B cell (primary cell): Measurements from ENCODE around the gene JAK1. TPM values are rescaled to one million over a fixed set of nuclear protein-coding genes. Genes with fewer than 3 reads are reported as not detected.

Experiments
- ATAC-seq: fragments of 200-7000 bp; cut with Tn5 transposase; one replicate; pipeline ENCODE4 v1.10.0; 2021; ENCODE audit warnings: low read depth, mild to moderate bottlenecking, moderate number of reproducible peaks, moderate library complexity
- CTCF ChIA-PET: fragments of 350-600 bp; sonication (Branson Sonifier 250); formaldehyde crosslinking; loops from one replicate; lab custom pipeline; 2021; ENCODE audit warnings: antibody characterized with exemption, inconsistent platforms; lab: Charles Lee
- POLR2A ChIA-PET: fragments of 350-600 bp; sonication (Branson Sonifier 250); formaldehyde crosslinking; loops from one replicate; lab custom pipeline; 2021; ENCODE audit warnings: antibody characterized with exemption; lab: Charles Lee
- DNase-seq: peaks from one replicate; pipeline ENCODE4 v3.0.0; 2013
- H2AFZ ChIP-seq: 2 replicates; pipeline ENCODE4 v1.6.1; 2012; ENCODE audit warnings: mild to moderate bottlenecking, low read depth, low read length; ENCODE audit not compliant: insufficient read depth, poor library complexity, severe bottlenecking
- H3K27ac ChIP-seq, 2 donors: 1 replicate in 1 of 2; 2 replicates in 1 of 2; pipeline ENCODE4 v1.5.1; 2012 to 2013; ENCODE audit warnings: low read length in 2 of 2, mild to moderate bottlenecking in 2 of 2, moderate library complexity in 1 of 2
- H3K27me3 ChIP-seq, 4 experiments: fragments of 200-600 bp in 1 of 4; sonication (generic) in 1 of 4; replicated peaks in 1 of 4; 1 replicate in 2 of 4; 2 replicates in 2 of 4; pipeline versions ENCODE4 v1.6.1 to v1.7.0; 2013 to 2016; ENCODE audit warnings: low read length in 3 of 4, mild to moderate bottlenecking in 2 of 4, mixed read lengths in 1 of 4, moderate library complexity in 1 of 4; ENCODE audit not compliant: insufficient read depth in 4 of 4, control insufficient read depth in 3 of 4; ENCODE audit errors: control extremely low read depth in 1 of 4
- H3K36me3 ChIP-seq, 2 experiments: replicated peaks in 1 of 2; 1 replicate in 1 of 2; 2 replicates in 1 of 2; pipeline versions ENCODE4 v1.6.1 to v1.7.1; 2013; ENCODE audit warnings: low read length in 1 of 2; ENCODE audit not compliant: insufficient read depth in 2 of 2, control insufficient read depth in 1 of 2; ENCODE audit errors: control extremely low read depth in 1 of 2, extremely low read depth in 1 of 2
- H3K4me1 ChIP-seq, 2 donors: fragments of 200-600 bp in 1 of 2; sonication (generic) in 1 of 2; 1 replicate in 1 of 2; 2 replicates in 1 of 2; pipeline versions ENCODE4 v1.5.1 to v1.6.1; 2013 to 2017; ENCODE audit warnings: low read length in 2 of 2; ENCODE audit not compliant: control insufficient read depth in 2 of 2, insufficient read depth in 2 of 2
- H3K4me2 ChIP-seq: replicated peaks from 2 replicates; pipeline ENCODE3; 2012; ENCODE audit warnings: mild to moderate bottlenecking, low read depth, low read length; ENCODE audit not compliant: poor library complexity, severe bottlenecking
- H3K4me3 ChIP-seq, 5 experiments: fragments of 200-600 bp in 1 of 5; sonication (generic) in 1 of 5; 1 replicate in 3 of 5; 2 replicates in 2 of 5; pipeline versions ENCODE4 v1.5.1 to v1.7.0; 2011 to 2016; ENCODE audit warnings: low read length in 4 of 5, mild to moderate bottlenecking in 4 of 5, low read depth in 2 of 5, control low read depth in 1 of 5, moderate library complexity in 1 of 5; ENCODE audit not compliant: insufficient read depth in 1 of 5; ENCODE audit errors: control extremely low read depth in 1 of 5, extremely low read depth in 1 of 5
- H3K79me2 ChIP-seq: fragments of 200-600 bp; sonication (generic); one replicate; pipeline ENCODE4 v1.6.0; 2016; ENCODE audit warnings: low read length; ENCODE audit not compliant: control insufficient read depth, insufficient read depth
- H3K9ac ChIP-seq: fragments of 200-600 bp; sonication (generic); 2 replicates; pipeline ENCODE4 v1.6.1; 2017; ENCODE audit warnings: mild to moderate bottlenecking, low read length, moderate library complexity
- H3K9me3 ChIP-seq, 3 donors: one replicate each; pipeline versions ENCODE4 v1.6.1 to v1.7.1; 2013; ENCODE audit warnings: low read length in 2 of 3; ENCODE audit not compliant: control insufficient read depth in 2 of 3, insufficient read depth in 1 of 3; ENCODE audit errors: control extremely low read depth in 1 of 3
- H4K20me1 ChIP-seq: 2 replicates; pipeline ENCODE4 v1.6.0; 2012; ENCODE audit warnings: mild to moderate bottlenecking, low read length; ENCODE audit not compliant: insufficient read depth, control insufficient read depth, poor library complexity, severe bottlenecking
- H3K27ac Mint-ChIP-seq: one replicate; pipeline ENCODE4 v1.8.0; 2021; ENCODE audit warnings: mixed read lengths
- H3K27me3 Mint-ChIP-seq: one replicate; pipeline ENCODE4 v1.8.0; 2021; ENCODE audit warnings: mixed read lengths
- H3K4me1 Mint-ChIP-seq: one replicate; pipeline ENCODE4 v1.8.0; 2021; ENCODE audit warnings: mixed read lengths
- H3K4me3 Mint-ChIP-seq: one replicate; pipeline ENCODE4 v1.8.0; 2021; ENCODE audit warnings: mixed read lengths
- H3K9me3 Mint-ChIP-seq: one replicate; pipeline ENCODE4 v1.8.0; 2022; ENCODE audit warnings: mixed read lengths; ENCODE audit not compliant: insufficient read depth
- CTCF ChIP-seq: fragments of 200-600 bp; IDR thresholded peaks from one replicate; pipeline ENCODE4 v1.8.0; 2022; ENCODE audit warnings: antibody characterized with exemption, mild to moderate bottlenecking
- EZH2 ChIP-seq: IDR thresholded peaks from 2 replicates; pipeline ENCODE4 v1.6.1; 2012; ENCODE audit warnings: borderline replicate concordance, low read depth, mild to moderate bottlenecking, moderate library complexity, low read length; ENCODE audit not compliant: insufficient read depth, poor library complexity, severe bottlenecking
- WGBS: methylation state at CpG from one replicate; pipeline ENCODE4 v1.1.5; 2013; ENCODE audit warnings: missing lambda C conversion rate; ENCODE audit not compliant: insufficient coverage; 5-methylcytosine and 5-hydroxymethylcytosine counted together
- intact Hi-C: fragments of 100-400 bp; cut with micrococcal nuclease; formaldehyde crosslinking; loops from one replicate; pipeline ENCODE4 v1.10.0; 2022
- polyA plus RNA-seq: library from polyadenylated mRNA; depleted of rRNA; stranded (reverse); fragments of >200 nt; gene quantifications from 2 replicates; pipeline ENCODE4 v1.2.3, GENCODE V29; 2012
- total RNA-seq, 2 donors: library from RNA; stranded (reverse); fragments of 120-200 nt in 1 of 2; gene quantifications; 1 replicate in 1 of 2; 2 replicates in 1 of 2; pipeline versions ENCODE4 v1.2.3 to v1.2.4, GENCODE V29; 2013 to 2022

Gene JAK1
- total and polyA plus RNA-seq, 2 donors (not counting 1 experiment from before 2014, with no cell fraction given): 99.0 to 244 TPM

GRCh38 chr1:64894438-64895196 lies 71.7 kb downstream of the JAK1 start:
- peak overlapping the region; percentile 0 for H3K4me3 Mint-ChIP-seq
- WGBS: 95% methylated on average over 10 of the region's 16 CpGs
- Histone ChIP-seq H3K36me3 (no peaks in the 10 kb centered on the region), H3K4me3 (no peak overlapping the region), H2AFZ (no peak overlapping the region), H3K9me3 (no peaks in the 10 kb centered on the region), H4K20me1 (peaks cover 98% of the 10 kb centered on the region), H3K9ac (peak overlapping the region; percentile 14), H3K27ac (peak overlapping the region in 1 of 2 donors; percentile 33), H3K4me2 (peak overlapping the region; percentile 44), H3K27me3 (no peaks in the 10 kb centered on the region), H3K4me1 (peaks cover 82 to 94% of the 10 kb centered on the region in 2 donors), H3K79me2 (peaks cover 97% of the 10 kb centered on the region)
- no peak for ATAC-seq
- no peaks in the 10 kb centered on the region for H3K27me3 Mint-ChIP-seq
- no peak overlapping the region for H3K27ac Mint-ChIP-seq
- no peak for DNase-seq
- ChIA-PET POLR2A (interaction anchor here (0.6 kb wide), 1 partner anchor 169 kb away, joined by 6 read pairs; no protein-coding TSS in a partner anchor), CTCF (interaction anchor here (0.7 to 1.2 kb wide), 4 partner anchors 7 to 126 kb away, joined by 3 read pairs; no protein-coding TSS in a partner anchor)
- no peaks in the 10 kb centered on the region for H3K9me3 Mint-ChIP-seq
- intact Hi-C loops: loop anchor here (1.0 to 5.0 kb wide), 2 partner anchors 9 to 32 kb away; no protein-coding TSS in a partner anchor
- no peak for TF ChIP-seq EZH2
- no peak for TF ChIP-seq CTCF
- H3K4me1 Mint-ChIP-seq: peaks cover 91% of the 10 kb centered on the region

DNA sequence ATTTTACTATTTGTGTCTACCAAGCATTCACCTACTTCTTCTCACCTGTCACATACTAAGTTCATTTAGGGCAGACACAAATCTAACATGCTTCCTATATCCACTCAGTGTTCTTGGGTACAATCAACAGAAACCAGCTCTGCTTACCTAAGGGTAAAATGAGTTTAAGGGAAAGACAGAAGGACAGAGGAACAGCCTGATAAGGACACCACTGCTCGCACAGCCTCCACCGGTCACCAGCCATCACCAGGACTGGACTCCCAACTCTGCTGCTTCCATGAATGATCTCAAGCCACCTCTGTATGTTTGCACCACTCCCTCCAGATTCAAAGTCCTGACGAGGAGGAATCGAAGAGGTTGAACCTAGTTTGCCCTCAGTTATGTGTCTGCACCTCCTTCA lies 72.4 kb downstream of the JAK1 start:
- Histone ChIP-seq H3K27ac (no peak overlapping the region), H2AFZ (no peak overlapping the region), H3K4me2 (peak overlapping the region; percentile 13), H3K27me3 (no peaks in the 10 kb centered on the region), H3K4me1 (peaks cover 79 to 94% of the 10 kb centered on the region in 2 donors), H3K36me3 (no peaks in the 10 kb centered on the region), H3K4me3 (no peak overlapping the region), H3K79me2 (peaks cover 97% of the 10 kb centered on the region), H3K9me3 (no peaks in the 10 kb centered on the region), H3K9ac (no peak overlapping the region), H4K20me1 (peaks cover 98% of the 10 kb centered on the region)
- DNase-seq: no peak
- intact Hi-C loops: no loop called here
- POLR2A ChIA-PET: no interaction called here
- WGBS: 96% methylated on average over 4 of the region's 4 CpGs
- CTCF ChIA-PET: interaction anchor here (0.6 kb wide), 1 partner anchor 23 kb away, joined by 3 read pairs; no protein-coding TSS in a partner anchor
- no peak for TF ChIP-seq EZH2
- TF ChIP-seq CTCF: no peak
- H3K4me1 Mint-ChIP-seq: peaks cover 91% of the 10 kb centered on the region
- H3K9me3 Mint-ChIP-seq: no peaks in the 10 kb centered on the region
- ATAC-seq: no peak
- H3K4me3 Mint-ChIP-seq: peak overlapping the region; percentile 0
- no peaks in the 10 kb centered on the region for H3K27me3 Mint-ChIP-seq
- no peak overlapping the region for H3K27ac Mint-ChIP-seq
